HG02973 (cell line): ENCODE data around the gene AGBL1.

Experiments used
- ATAC-seq: cut with Tn5 transposase; IDR thresholded peaks from one replicate; pipeline ENCODE4 v1.9.1; 2021; ENCODE audit warnings: moderate library complexity; ENCODE audit not compliant: unreplicated experiment

Gene AGBL1

GRCh38 chr15:86572368-86572841, 492.7 kb downstream of the AGBL1 start:
- no peak for ATAC-seq

DNA sequence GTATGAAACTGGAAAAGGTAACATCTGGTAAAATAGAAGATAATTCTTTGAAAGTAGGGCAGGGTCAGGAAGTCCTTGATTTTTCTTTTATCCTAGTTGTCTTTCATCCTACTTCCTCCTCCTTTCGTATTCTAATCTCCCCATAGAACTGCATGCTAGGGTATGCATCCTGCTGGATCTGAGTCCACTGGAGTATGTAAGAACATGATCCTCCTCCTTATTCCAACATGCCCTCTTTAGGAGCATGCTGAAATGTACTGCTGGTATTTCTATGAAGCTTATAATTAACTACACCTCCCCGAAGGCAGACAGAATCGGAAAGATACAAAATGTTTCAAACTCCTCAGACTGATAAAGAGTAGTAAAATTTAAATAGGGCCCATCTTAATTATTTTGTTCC, 493.8 kb downstream of the AGBL1 start:
- ATAC-seq: no peak

- no peak for ATAC-seq
Observed at GRCh38 chr15:86588413-86588812, 508.7 kb downstream of the AGBL1 start.

- no peak for ATAC-seq
Observed at GRCh38 chr15:86590461-86590860, 510.8 kb downstream of the AGBL1 start.

DNA sequence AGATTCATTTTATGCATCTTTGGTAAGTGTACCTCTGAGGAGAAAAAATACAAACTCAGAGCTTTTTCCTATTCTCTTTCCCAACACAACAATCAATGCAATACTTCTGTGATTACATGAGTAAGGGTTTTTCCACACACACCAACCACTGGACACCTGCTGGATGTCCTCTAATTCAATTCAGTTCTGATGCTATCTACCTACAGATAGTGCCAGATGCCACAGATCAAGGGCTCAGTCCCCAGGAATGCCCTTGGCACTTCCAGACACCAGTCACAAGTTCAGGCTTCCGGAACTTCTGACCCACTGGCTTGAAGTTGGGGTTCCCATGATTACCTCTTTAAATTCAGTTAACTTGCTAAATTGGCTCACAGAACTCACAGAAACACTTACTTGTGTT, 511.5 kb downstream of the AGBL1 start:
- ATAC-seq: no peak

DNA sequence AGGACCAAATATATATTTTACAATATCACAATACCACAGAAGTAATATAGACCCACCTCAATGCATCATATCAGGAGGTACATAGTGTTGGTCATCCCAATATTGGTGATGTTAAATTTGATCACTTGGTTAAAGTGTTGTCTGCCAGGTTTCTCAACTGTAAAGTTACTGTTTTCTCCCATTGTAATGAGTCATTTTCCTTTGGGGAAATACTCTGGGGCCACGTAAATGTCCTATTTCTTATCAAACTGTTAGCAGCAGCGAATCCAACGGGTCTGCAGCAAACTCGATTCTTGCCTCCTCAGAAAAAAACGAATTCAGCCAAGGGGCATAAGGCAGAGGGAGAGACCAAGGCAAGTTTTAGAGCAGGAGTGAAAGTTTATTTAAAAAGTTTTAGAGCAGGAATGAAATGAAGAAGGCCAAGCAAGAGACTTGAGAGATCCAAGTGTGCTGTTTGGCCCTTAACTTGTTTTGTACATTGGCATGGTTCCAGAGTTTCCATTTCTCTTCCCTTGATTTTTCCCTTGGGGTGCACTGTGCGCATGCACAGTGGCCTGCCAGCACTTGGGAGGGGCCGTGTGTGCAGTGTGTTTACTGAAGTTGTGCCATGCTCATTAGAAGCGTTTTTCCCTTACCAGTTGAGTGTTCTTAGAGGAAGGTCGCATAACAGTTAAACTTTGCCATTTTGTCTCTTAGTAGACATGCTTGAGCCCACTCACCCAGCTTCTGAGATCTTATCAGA, 512.5 kb downstream of the AGBL1 start:
- no peak for ATAC-seq

DNA sequence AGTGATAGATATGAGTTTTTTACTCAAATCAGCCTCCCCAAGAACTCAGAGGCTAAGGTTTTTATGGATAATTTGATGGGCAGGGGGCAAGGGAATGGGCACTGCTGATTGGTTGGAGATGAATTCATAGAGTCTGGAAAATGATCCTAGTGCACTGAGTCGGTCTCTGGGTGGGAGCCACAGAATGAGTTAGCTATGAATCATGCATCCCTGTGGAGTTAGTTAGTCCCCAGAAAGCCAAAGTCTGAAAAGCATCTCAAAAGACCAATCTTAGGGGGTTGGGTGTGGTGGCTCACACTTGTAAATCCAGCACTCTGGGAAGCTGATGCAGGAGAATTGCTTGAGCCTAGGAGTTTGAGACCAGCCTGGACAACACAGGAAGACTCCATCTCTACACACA, 516.1 kb downstream of the AGBL1 start:
- ATAC-seq: no peak

GRCh38 chr15:86603466-86603865, 523.8 kb downstream of the AGBL1 start:
- no peak for ATAC-seq

DNA sequence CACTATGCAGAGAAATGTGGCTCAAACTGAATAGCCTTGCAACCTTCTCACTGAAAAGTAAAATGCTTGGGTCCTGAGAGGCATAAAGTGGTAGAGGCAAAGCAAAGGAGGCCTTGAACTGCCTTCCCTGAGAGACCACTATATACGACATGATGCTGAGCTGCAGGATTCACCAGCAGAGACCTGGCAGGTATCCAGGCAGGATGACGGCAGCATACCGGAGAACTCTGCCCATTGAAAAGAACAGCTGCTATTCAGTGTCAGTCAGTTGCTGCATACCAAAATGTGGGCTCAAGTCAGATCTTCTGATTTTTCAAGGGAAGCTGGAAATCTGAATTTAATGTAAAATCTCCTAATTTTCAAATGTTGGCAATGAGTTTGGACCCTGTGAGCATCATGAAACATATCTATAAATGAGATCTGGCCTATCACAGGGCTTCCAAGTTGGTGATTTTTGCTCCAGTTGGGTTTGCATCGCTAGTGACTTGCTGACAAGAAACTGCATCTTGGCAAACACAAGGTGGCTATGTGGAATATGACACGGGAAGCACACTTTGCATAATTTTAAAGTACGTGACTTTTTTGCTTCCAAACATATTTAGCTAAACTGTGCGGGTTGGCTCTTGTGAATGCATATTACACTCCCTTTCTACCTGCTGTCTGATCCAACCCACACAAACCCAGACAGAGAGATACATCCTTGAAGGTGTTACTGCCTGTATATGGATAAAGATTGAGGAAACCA, 529.0 kb downstream of the AGBL1 start:
- no peak for ATAC-seq

GRCh38 chr15:86609275-86609674, 529.6 kb downstream of the AGBL1 start:
- no peak for ATAC-seq

- ATAC-seq: no peak
Observed at GRCh38 chr15:86610038-86610437, 530.4 kb downstream of the AGBL1 start.

DNA sequence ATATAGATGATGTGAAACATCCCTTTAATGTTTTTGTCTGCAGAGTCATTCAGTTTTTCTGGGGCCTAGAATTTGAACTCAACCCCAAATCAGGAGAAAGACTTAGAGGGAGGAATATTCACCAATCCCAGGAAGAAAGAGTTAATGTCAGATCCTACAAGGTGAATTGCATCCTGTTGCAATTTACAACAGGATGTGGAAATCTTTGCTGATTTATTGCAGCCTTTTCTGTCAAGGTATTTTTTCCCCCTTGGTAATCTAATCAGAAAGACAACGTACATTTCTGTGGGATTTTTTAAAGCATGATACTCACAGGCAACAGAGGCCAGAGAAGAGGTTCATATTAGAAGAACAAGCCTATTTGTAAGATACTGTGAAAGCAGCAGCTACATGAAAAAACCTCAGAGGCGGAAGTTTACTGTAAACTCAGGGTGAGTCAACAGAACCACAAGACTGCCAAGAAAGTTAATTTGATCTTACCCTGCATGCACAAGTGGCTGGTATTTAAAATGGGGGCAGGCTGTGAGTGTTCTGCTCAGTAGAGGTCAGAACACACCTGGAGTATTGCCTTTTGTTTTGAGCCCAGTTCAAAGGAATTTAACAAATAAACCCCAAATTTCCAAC, 531.9 kb downstream of the AGBL1 start:
- ATAC-seq: no peak

DNA sequence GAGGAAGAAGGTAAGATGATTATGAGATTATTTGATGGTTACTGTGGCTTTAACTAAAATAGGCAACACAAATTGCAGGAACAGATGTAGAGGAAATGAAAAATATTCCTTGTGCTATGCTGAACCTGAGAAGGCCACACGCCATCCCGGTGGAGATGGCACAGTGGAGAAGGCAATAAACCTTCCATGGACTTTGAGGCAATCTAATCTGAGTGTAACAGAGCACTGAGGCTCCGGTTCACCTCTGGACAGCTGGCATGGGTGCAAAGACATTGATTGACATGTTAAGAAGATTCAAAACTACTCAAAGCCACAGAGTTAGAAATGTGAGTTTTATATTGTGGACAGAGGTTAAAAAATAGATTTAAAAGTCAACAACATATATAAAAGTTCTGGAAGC, 535.7 kb downstream of the AGBL1 start:
- no peak for ATAC-seq

DNA sequence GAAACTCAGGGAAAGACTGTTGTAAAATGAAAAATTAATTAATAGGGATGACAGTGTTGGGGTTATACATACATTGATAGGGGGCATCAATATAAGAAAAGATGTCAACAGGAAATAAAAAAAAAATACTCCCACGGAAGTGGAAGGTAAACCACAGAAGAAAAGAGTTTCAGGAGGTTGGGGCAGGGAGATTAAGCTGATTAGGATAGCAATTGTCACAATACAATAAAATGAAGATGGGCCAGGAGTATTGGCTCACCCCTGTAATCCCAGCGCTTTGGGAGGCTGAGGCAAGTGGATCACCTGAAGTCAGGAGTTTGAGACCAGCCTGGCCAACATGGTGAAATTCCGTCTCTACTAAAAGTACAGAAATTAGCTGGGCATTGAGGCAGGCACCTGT, 536.1 kb downstream of the AGBL1 start:
- no peak for ATAC-seq

DNA sequence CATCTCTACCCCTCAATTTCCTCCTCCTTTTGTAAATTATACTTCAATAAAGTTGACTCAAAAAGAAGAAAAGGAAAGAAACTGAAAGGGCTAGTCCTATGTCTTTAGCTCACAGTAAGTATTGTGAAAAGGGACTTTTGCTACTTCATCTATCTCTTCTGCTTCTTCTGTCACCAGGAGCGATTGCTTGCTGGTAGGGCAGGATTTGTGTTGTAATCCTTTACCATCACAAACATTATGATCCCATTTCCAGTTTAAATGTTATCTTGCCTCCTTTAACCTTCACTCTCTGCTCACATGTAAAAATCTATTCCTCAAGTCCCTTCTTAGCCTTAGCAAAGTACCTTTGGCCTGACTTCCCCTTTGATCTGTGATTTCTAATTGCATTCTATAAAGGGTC, 537.1 kb downstream of the AGBL1 start:
- no peak for ATAC-seq

DNA sequence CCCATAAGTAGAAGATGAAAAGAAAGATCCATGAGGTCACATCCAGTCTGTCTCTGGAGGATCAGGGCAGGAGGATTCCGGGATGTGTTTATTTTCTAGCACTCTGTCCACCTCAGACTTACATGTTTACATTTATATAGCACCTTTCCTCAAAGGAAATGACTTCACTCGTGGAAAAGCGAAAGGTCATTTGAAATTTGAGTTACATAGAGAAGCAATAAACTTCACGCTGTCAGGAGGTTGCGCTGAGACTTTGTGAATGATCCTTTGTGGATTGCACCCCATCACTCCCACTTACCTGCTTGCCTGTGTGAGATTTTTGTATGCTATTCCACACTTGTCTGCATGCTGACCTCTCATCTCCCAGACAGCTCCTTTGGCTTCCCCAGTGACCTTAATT, 540.5 kb downstream of the AGBL1 start:
- no peak for ATAC-seq

DNA sequence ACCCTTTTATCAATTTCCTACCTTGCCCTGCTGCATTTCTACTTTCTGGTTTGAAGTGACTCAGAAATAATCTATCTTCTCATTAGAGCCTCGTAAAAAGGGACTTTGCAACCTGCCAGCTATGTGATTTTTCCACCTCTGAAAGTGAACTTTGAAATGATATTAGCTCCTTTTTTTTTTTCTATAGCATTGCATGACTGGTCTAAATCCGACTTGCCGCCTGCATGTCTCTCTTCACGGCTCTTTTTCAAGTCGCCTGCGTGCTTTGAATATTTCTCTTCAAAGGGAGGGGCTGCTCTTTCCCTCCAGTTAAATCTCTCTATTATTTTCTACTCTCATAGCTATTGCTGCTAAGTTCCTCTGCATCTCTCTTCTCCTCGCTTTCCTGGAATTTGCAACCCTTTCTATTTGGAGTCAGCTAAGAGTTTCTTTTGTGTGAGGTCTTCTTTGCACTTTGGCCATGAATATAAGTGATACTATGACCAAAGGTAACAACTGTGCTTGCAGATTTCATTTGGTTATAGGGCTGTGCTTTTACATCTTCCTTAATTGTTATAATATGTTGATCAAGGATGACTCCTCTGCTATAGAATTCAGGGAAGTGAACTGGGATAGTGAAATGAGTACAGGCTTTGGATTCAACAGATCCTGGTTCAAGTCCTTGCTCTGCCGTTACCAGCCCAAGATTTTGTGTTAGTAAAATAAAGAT, 541.1 kb downstream of the AGBL1 start:
- ATAC-seq: no peak

GRCh38 chr15:86623236-86623635, 543.6 kb downstream of the AGBL1 start:
- no peak for ATAC-seq

DNA sequence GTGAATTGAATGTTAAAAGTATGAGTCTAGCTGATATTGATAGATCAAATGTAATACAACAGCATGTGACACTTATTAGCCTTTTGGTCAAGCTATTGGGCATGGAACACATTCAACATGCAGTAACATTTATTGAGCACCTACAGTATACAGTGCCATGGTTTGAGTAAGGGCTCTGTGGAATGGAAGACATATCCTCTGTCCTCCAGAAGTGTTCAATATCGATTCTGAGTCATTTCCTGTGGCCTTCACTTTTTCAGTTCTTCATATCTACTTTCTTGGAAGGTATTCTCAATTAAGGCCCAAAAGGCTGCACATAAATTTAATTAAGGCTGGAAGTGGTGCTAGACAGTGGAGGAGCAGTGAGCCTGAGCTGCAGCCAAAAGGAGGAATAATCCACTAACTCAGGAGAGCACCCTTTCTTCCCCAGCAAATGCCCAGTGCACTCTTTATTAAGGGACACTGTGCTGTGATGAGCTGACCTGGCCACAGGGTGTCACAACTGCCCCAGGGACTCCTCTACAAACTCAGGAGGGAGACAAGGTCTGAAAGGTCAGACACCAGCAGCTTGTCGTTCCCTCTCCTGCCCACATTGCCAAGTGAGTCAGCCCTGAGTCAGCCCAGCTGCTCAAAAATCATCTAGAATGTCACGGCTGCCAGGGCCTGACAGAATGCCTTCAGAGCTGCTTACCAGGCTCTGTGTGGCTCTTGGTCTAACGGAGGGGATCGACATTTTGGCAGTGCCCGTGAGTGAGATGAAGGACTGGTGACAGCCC, 544.8 kb downstream of the AGBL1 start:
- no peak for ATAC-seq
